Right atrium auricular region (tissue), 2 donors: Measurements from ENCODE around the gene DLGAP1. TPM values are rescaled to one million over a fixed set of nuclear protein-coding genes. Genes with fewer than 3 reads are reported as not detected.

Source experiments
- DNase-seq: peaks from one replicate; pipeline ENCODE4 v3.0.0-alpha.2; 2019; ENCODE audit warnings: low spot score
- H3K27ac ChIP-seq, 2 donors: fragments of 200-600 bp; sonication (generic); 1 replicate in 1 of 2; 2 replicates in 1 of 2; pipeline ENCODE4 v1.5.1; 2016 to 2019
- H3K27me3 ChIP-seq, 2 donors: fragments of 200-600 bp; sonication (generic); one replicate each; pipeline versions ENCODE4 v1.5.1 to v1.6.0; 2017 to 2019
- H3K36me3 ChIP-seq: fragments of 200-600 bp; sonication (generic); one replicate; pipeline ENCODE4 v1.5.1; 2016
- H3K4me1 ChIP-seq, 2 donors: fragments of 200-600 bp; sonication (generic); one replicate each; pipeline versions ENCODE4 v1.5.1 to v1.6.0; 2017 to 2019
- H3K4me3 ChIP-seq, 2 donors: fragments of 200-600 bp; sonication (generic); 1 replicate in 1 of 2; 2 replicates in 1 of 2; pipeline ENCODE4 v1.5.1; 2017 to 2019; ENCODE audit warnings: mild to moderate bottlenecking in 1 of 2, moderate library complexity in 1 of 2
- H3K9me3 ChIP-seq, 2 donors: fragments of 200-600 bp; sonication (generic); one replicate each; pipeline ENCODE4 v1.5.1; 2019
- total RNA-seq, 2 donors: library from RNA; depleted of rRNA; stranded (reverse); fragments of >200 nt; gene quantifications; one replicate each; pipeline ENCODE4 v1.1.0, GENCODE V29; 2016
- TF ChIP-seq, protein P1 (sequence below), 2 donors: fragments of 200-600 bp; sonication (generic); IDR thresholded peaks; one replicate each; pipeline ENCODE4 v1.5.1; 2019; ENCODE audit warnings: antibody characterized with exemption in 2 of 2

The DLGAP1 gene
- total RNA-seq, 2 donors from 2014 or later = 0.56 to 1.1 TPM

- no peak overlapping the region for H3K4me3 ChIP-seq
- H3K9me3 ChIP-seq = no peaks in the 10 kb centered on the region
- H3K4me1 ChIP-seq = no peaks in the 10 kb centered on the region
- no peak for DNase-seq
- no peaks in the 10 kb centered on the region for H3K27me3 ChIP-seq
- H3K27ac ChIP-seq = no peak overlapping the region
- TF ChIP-seq, protein P1, sequence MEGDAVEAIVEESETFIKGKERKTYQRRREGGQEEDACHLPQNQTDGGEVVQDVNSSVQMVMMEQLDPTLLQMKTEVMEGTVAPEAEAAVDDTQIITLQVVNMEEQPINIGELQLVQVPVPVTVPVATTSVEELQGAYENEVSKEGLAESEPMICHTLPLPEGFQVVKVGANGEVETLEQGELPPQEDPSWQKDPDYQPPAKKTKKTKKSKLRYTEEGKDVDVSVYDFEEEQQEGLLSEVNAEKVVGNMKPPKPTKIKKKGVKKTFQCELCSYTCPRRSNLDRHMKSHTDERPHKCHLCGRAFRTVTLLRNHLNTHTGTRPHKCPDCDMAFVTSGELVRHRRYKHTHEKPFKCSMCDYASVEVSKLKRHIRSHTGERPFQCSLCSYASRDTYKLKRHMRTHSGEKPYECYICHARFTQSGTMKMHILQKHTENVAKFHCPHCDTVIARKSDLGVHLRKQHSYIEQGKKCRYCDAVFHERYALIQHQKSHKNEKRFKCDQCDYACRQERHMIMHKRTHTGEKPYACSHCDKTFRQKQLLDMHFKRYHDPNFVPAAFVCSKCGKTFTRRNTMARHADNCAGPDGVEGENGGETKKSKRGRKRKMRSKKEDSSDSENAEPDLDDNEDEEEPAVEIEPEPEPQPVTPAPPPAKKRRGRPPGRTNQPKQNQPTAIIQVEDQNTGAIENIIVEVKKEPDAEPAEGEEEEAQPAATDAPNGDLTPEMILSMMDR (IDR thresholded peaks at IDR 0.05) = no peak
- H3K36me3 ChIP-seq = no peaks in the 10 kb centered on the region
These were observed 901.0 kb downstream of the DLGAP1 start for GRCh38 chr18:3554091-3554601.

GRCh38 chr18:3552305-3552704 is 902.8 kb downstream of the DLGAP1 start:
- H3K36me3 ChIP-seq = no peaks in the 10 kb centered on the region
- no peaks in the 10 kb centered on the region for H3K4me1 ChIP-seq
- no peak for DNase-seq
- H3K4me3 ChIP-seq = no peak overlapping the region
- no peaks in the 10 kb centered on the region for H3K27me3 ChIP-seq
- H3K9me3 ChIP-seq = no peaks in the 10 kb centered on the region
- TF ChIP-seq, protein P1 (IDR thresholded peaks at IDR 0.05) = no peak
- H3K27ac ChIP-seq = no peak overlapping the region

GRCh38 chr18:3547891-3548615 is 907.1 kb downstream of the DLGAP1 start:
- TF ChIP-seq, protein P1 (IDR thresholded peaks at IDR 0.05) = no peak
- DNase-seq = no peak
- Histone ChIP-seq H3K9me3 (no peaks in the 10 kb centered on the region), H3K4me1 (no peaks in the 10 kb centered on the region), H3K27ac (no peak overlapping the region), H3K27me3 (no peaks in the 10 kb centered on the region), H3K36me3 (no peaks in the 10 kb centered on the region), H3K4me3 (no peak overlapping the region)

- Histone ChIP-seq H3K9me3 (no peaks in the 10 kb centered on the region), H3K27me3 (no peaks in the 10 kb centered on the region), H3K4me1 (no peaks in the 10 kb centered on the region), H3K27ac (no peak overlapping the region), H3K36me3 (no peaks in the 10 kb centered on the region), H3K4me3 (no peak overlapping the region)
- DNase-seq = no peak
- TF ChIP-seq, protein P1 (IDR thresholded peaks at IDR 0.05) = no peak
These were observed 909.0 kb downstream of the DLGAP1 start for GRCh38 chr18:3546106-3546505.

DNA sequence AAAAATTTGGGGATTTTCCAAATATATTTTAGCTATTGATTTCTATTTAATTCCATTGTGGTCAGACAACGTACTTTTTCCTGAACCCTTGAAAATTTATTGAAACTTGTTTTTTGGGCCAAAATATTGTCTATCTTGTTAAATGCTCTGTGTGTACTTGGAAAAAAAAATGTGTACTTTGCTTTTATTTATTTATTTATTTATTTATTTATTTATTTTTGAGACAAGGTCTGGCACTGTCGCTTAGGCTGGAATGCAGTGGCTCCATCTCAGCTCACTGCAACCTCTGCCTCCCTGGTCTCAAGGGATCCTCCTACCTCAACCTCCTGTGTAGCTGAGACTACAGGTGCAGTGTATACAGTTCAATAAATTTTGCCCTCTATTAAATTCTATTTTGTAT is 910.6 kb downstream of the DLGAP1 start:
- no peaks in the 10 kb centered on the region for H3K9me3 ChIP-seq
- H3K27ac ChIP-seq = no peak overlapping the region
- no peaks in the 10 kb centered on the region for H3K36me3 ChIP-seq
- DNase-seq = no peak
- TF ChIP-seq, protein P1 (IDR thresholded peaks at IDR 0.05) = no peak
- H3K27me3 ChIP-seq = no peaks in the 10 kb centered on the region
- no peak overlapping the region for H3K4me3 ChIP-seq
- H3K4me1 ChIP-seq = no peaks in the 10 kb centered on the region
